Right cardiac atrium (tissue), 5 donors: Measurements from ENCODE around the gene KLC1. TPM values are rescaled to one million over a fixed set of nuclear protein-coding genes. Genes with fewer than 3 reads are reported as not detected.
A peak's percentile ranks its signal among the peaks of the same experiment; 100 is the strongest.

ENCODE experiments used
- ATAC-seq, 2 donors: fragments of 200-7000 bp; cut with Tn5 transposase; one replicate each; pipeline versions ENCODE4 v1.8.0 to v1.9.1; 2020; ENCODE audit warnings: moderate library complexity in 2 of 2, mild to moderate bottlenecking in 1 of 2
- DNase-seq, 3 donors: peaks; one replicate each; pipeline ENCODE4 v3.0.0-alpha.2; 2020
- H3K27ac ChIP-seq: one replicate; pipeline ENCODE4 v1.5.1; 2013; ENCODE audit warnings: mild to moderate bottlenecking, low read length, control low read depth, moderate library complexity
- H3K27me3 ChIP-seq: one replicate; pipeline ENCODE4 v1.6.1; 2013; ENCODE audit not compliant: control insufficient read depth, insufficient read depth
- H3K4me1 ChIP-seq: one replicate; pipeline ENCODE4 v1.6.1; 2013; ENCODE audit warnings: low read length; ENCODE audit not compliant: control insufficient read depth, insufficient read depth
- H3K4me3 ChIP-seq: one replicate; pipeline ENCODE4 v1.5.1; 2013; ENCODE audit warnings: low read length, control low read depth
- H3K9me3 ChIP-seq: one replicate; pipeline ENCODE4 v1.6.1; 2013; ENCODE audit warnings: low read length; ENCODE audit not compliant: control insufficient read depth
- WGBS: extraction: QIAGEN DNeasy Blood & Tissue Kit; methylation state at CpG from one replicate; pipeline ENCODE4 v1.1.7; 2013; 5-methylcytosine and 5-hydroxymethylcytosine counted together
- intact Hi-C, 4 donors: fragments of 100-400 bp; cut with DNase I; formaldehyde crosslinking; loops; one replicate each; pipeline versions ENCODE4 v1.11.0 to v1.14.0; 2022 to 2023
- polyA plus RNA-seq: library from polyadenylated mRNA; stranded (reverse); fragments of 200-250 nt; gene quantifications from one replicate; pipeline ENCODE4 v1.2.3, GENCODE V29; 2013
- total RNA-seq, 4 donors: library from RNA; stranded (reverse); fragmentation: NEBNext Ultra II Directional; extraction: Animal tissue kit (Norgen Biotek cat#: 25700); gene quantifications; one replicate each; pipeline ENCODE4 v1.2.1, GENCODE V29; 2021
- donor health status: healthy with polysubstance abuse.
- donor health status: DM: no; HTN: yes; CAD: no.
- donor health status: DM: no; HTN: no; CAD: no.
- donor health status: DM: no; HTN: yes; CAD: no; lungs with severe emphysema.
- donor health status: DM: yes; HTN: yes; CAD: no.

Gene KLC1
- total and polyA plus RNA-seq, 5 donors, result 110 to 137 (median 126) TPM

GRCh38 chr14:103692159-103692558 lies 63.1 kb downstream of the KLC1 start:
- Histone ChIP-seq H3K27me3 (no peaks in the 10 kb centered on the region), H3K27ac (no peak overlapping the region), H3K9me3 (no peaks in the 10 kb centered on the region), H3K4me1 (peaks cover 5% of the 10 kb centered on the region), H3K4me3 (no peak overlapping the region)
- ATAC-seq (no peak), DNase-seq (peak in 1 of 3 donors; percentile 37)
- 92% methylated on average over 17 of the region's 17 CpGs for WGBS
- intact Hi-C loops, result loop anchor here in 1 of 4 donors (10.0 kb wide), 1 partner anchor 117 kb away; no protein-coding TSS in a partner anchor

- no peak overlapping the region for H3K27ac ChIP-seq
- ATAC-seq, result no peak
- WGBS, result 86% methylated on average over 12 of the region's 12 CpGs
- intact Hi-C loops, result loop anchor here in 1 of 4 donors (10.0 kb wide), 1 partner anchor 118 kb away; no protein-coding TSS in a partner anchor
- H3K4me1 ChIP-seq, result peaks cover 8% of the 10 kb centered on the region
- no peaks in the 10 kb centered on the region for H3K27me3 ChIP-seq
- peak in 1 of 3 donors; percentile 18 for DNase-seq
- H3K9me3 ChIP-seq, result no peaks in the 10 kb centered on the region
- H3K4me3 ChIP-seq, result no peak overlapping the region
Observed at GRCh38 chr14:103692871-103693270, 63.9 kb downstream of the KLC1 start.

- Histone ChIP-seq H3K9me3 (no peaks in the 10 kb centered on the region), H3K4me3 (no peak overlapping the region), H3K27me3 (no peaks in the 10 kb centered on the region), H3K27ac (no peak overlapping the region), H3K4me1 (peaks cover 9% of the 10 kb centered on the region)
- WGBS, result 92% methylated on average over 22 of the region's 22 CpGs
- no peak for DNase-seq
- ATAC-seq, result no peak
- intact Hi-C loops, result loop anchor here in 1 of 4 donors (10.0 kb wide), 1 partner anchor 119 kb away; no protein-coding TSS in a partner anchor
Observed at GRCh38 chr14:103693515-103693914, 64.5 kb downstream of the KLC1 start.

- no peak overlapping the region for H3K4me3 ChIP-seq
- no peak overlapping the region for H3K27ac ChIP-seq
- H3K4me1 ChIP-seq, result peaks cover 6% of the 10 kb centered on the region
- 90% methylated on average over 20 of the region's 20 CpGs for WGBS
- H3K9me3 ChIP-seq, result no peaks in the 10 kb centered on the region
- ATAC-seq (no peak), DNase-seq (peak in 1 of 3 donors; percentile 41)
- no peaks in the 10 kb centered on the region for H3K27me3 ChIP-seq
- intact Hi-C loops, result loop anchor here in 1 of 4 donors (10.0 kb wide), 1 partner anchor 120 kb away; no protein-coding TSS in a partner anchor
Observed at GRCh38 chr14:103694572-103695026, 65.6 kb downstream of the KLC1 start.

- Histone ChIP-seq H3K27ac (no peak overlapping the region), H3K27me3 (no peaks in the 10 kb centered on the region), H3K9me3 (no peaks in the 10 kb centered on the region), H3K4me3 (no peak overlapping the region), H3K4me1 (peaks cover 6% of the 10 kb centered on the region)
- ATAC-seq, result no peak
- DNase-seq, result peak in 1 of 3 donors; percentile 43
- 58% methylated on average over 14 of the region's 14 CpGs for WGBS
- intact Hi-C loops, result loop anchor here in 1 of 4 donors (10.0 kb wide), 1 partner anchor 121 kb away; no protein-coding TSS in a partner anchor
Observed at GRCh38 chr14:103695296-103696069, 66.5 kb downstream of the KLC1 start.

GRCh38 chr14:103696070-103696402 lies 67.0 kb downstream of the KLC1 start:
- DNase-seq, result peak in 1 of 3 donors; percentile 58
- Histone ChIP-seq H3K27me3 (no peaks in the 10 kb centered on the region), H3K4me1 (peaks cover 8% of the 10 kb centered on the region), H3K27ac (no peak overlapping the region), H3K9me3 (no peaks in the 10 kb centered on the region), H3K4me3 (no peak overlapping the region)
- no peak for ATAC-seq
- intact Hi-C loops, result loop anchor here in 1 of 4 donors (10.0 kb wide), 1 partner anchor 121 kb away; no protein-coding TSS in a partner anchor
- WGBS, result 60% methylated on average over 12 of the region's 13 CpGs

GRCh38 chr14:103696466-103697071 lies 67.6 kb downstream of the KLC1 start:
- intact Hi-C loops, result loop anchor here in 1 of 4 donors (10.0 kb wide), 1 partner anchor 122 kb away; no protein-coding TSS in a partner anchor
- no peaks in the 10 kb centered on the region for H3K27me3 ChIP-seq
- peak; percentile 61 to 90 (median 88) for DNase-seq
- H3K4me3 ChIP-seq, result no peak overlapping the region
- peak overlapping the region; percentile 48 for H3K27ac ChIP-seq
- peaks cover 8% of the 10 kb centered on the region for H3K4me1 ChIP-seq
- no peaks in the 10 kb centered on the region for H3K9me3 ChIP-seq
- WGBS, result 21% methylated on average over 17 of the region's 17 CpGs
- ATAC-seq, result peak; percentile 33 to 49

GRCh38 chr14:103697206-103697602 lies 68.2 kb downstream of the KLC1 start:
- intact Hi-C loops, result loop anchor here in 1 of 4 donors (10.0 kb wide), 1 partner anchor 122 kb away; no protein-coding TSS in a partner anchor
- 18% methylated on average over 3 of the region's 3 CpGs for WGBS
- Histone ChIP-seq H3K4me1 (peaks cover 8% of the 10 kb centered on the region), H3K27me3 (no peaks in the 10 kb centered on the region), H3K9me3 (no peaks in the 10 kb centered on the region), H3K4me3 (no peak overlapping the region), H3K27ac (no peak overlapping the region)
- ATAC-seq (no peak), DNase-seq (peak in 1 of 3 donors; percentile 54)

- Histone ChIP-seq H3K9me3 (no peaks in the 10 kb centered on the region), H3K27ac (no peak overlapping the region), H3K4me1 (peaks cover 8% of the 10 kb centered on the region), H3K4me3 (no peak overlapping the region), H3K27me3 (no peaks in the 10 kb centered on the region)
- intact Hi-C loops, result loop anchor here in 1 of 4 donors (10.0 kb wide), 1 partner anchor 123 kb away; no protein-coding TSS in a partner anchor
- DNase-seq (peak in 2 of 3 donors; percentile 57 to 64), ATAC-seq (no peak)
- WGBS, result 74% methylated on average over 14 of the region's 14 CpGs
Observed at GRCh38 chr14:103697603-103698379, 68.8 kb downstream of the KLC1 start.
